Neural progenitor cell (in vitro differentiated cells): Measurements from ENCODE around the gene SPSB2.

Source experiments
- EZH2phosphoT487 ChIP-seq: fragments of 200-600 bp; sonication (generic); IDR thresholded peaks from 2 replicates; pipeline ENCODE4 v1.6.1; 2017; ENCODE audit warnings: antibody characterized with exemption
- TF ChIP-seq, protein P1 (sequence below): fragments of 200-600 bp; sonication (generic); IDR thresholded peaks from 2 replicates; pipeline ENCODE4 v1.5.1; 2017; ENCODE audit warnings: antibody characterized with exemption, mild to moderate bottlenecking

GRCh38 chr12:6821591-6822425 is 51.3 kb downstream of the SPSB2 start, which contains the start of gene GPR162:
- TF ChIP-seq, protein P1, sequence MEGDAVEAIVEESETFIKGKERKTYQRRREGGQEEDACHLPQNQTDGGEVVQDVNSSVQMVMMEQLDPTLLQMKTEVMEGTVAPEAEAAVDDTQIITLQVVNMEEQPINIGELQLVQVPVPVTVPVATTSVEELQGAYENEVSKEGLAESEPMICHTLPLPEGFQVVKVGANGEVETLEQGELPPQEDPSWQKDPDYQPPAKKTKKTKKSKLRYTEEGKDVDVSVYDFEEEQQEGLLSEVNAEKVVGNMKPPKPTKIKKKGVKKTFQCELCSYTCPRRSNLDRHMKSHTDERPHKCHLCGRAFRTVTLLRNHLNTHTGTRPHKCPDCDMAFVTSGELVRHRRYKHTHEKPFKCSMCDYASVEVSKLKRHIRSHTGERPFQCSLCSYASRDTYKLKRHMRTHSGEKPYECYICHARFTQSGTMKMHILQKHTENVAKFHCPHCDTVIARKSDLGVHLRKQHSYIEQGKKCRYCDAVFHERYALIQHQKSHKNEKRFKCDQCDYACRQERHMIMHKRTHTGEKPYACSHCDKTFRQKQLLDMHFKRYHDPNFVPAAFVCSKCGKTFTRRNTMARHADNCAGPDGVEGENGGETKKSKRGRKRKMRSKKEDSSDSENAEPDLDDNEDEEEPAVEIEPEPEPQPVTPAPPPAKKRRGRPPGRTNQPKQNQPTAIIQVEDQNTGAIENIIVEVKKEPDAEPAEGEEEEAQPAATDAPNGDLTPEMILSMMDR = no peak
- no peak for TF ChIP-seq EZH2phosphoT487
